MM.1S (cell line): Measurements from ENCODE around the gene SLC12A4.

ENCODE experiments used
- EZH2 ChIP-seq: fragments of 300-600 bp; sonication (generic); optimal IDR thresholded peaks from 2 replicates; pipeline ENCODE3; 2017; ENCODE audit warnings: low read depth, mild to moderate bottlenecking, antibody characterized with exemption, low read length, mixed read lengths
- TF ChIP-seq, protein P1 (sequence below): fragments of 300-600 bp; sonication (generic); IDR thresholded peaks from 2 replicates; pipeline ENCODE4 v1.5.1; 2016; ENCODE audit warnings: antibody characterized with exemption, low read length, mixed read lengths

DNA sequence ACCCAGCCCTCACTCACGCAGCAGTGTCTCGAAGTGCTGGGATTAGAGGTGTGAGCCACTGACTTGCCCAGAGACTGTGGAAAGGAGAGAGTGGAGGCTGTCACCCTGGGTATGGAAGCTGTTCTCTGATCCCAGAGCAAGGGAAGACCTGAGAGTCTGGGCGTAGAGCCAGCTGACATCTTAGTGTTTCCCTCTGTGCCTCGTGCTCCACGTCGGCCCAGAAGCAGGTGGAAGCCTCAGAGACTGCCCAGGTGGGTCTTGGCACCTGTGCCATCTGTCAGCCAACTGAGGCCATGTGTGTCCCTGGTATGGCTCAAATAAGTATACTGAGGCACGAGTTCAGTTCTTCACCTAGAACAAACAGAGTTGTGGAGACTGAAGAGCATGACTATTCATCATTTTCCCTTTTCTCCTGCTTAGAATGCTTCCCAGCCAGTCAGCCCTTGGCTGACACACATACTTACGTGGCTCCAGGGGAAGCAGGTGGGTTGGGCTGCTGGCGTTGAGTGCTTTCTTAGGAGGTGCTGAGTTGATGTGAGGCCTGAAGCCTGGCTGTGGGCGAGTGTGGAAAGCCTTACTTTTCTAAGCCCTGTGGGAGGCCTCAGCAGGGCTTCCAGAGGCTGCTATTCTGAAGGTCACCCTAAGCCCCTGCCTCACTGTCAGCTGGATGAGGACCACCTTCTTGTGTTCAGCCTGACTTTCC lies 44.9 kb downstream of the SLC12A4 start:
- no peak for TF ChIP-seq EZH2
- TF ChIP-seq, protein P1, sequence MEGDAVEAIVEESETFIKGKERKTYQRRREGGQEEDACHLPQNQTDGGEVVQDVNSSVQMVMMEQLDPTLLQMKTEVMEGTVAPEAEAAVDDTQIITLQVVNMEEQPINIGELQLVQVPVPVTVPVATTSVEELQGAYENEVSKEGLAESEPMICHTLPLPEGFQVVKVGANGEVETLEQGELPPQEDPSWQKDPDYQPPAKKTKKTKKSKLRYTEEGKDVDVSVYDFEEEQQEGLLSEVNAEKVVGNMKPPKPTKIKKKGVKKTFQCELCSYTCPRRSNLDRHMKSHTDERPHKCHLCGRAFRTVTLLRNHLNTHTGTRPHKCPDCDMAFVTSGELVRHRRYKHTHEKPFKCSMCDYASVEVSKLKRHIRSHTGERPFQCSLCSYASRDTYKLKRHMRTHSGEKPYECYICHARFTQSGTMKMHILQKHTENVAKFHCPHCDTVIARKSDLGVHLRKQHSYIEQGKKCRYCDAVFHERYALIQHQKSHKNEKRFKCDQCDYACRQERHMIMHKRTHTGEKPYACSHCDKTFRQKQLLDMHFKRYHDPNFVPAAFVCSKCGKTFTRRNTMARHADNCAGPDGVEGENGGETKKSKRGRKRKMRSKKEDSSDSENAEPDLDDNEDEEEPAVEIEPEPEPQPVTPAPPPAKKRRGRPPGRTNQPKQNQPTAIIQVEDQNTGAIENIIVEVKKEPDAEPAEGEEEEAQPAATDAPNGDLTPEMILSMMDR = no peak
